Stimulated activated naive CD8-positive, alpha-beta T cell treated with anti-CD3 and anti-CD28 coated beads, Interleukin-15, Interleukin-2, amounts not matched to agents 100 U/mL and 50 U/mL, for 24 hours (primary cell): ENCODE results near the gene HOMER3.
"Not testable (repeated sequence)": the region's sequence is repeated elsewhere in the genome, so short reads cannot be mapped to it uniquely, and the experiment has no call there.

Experiments
- ATAC-seq: fragments of 150-1000 bp; cut with Tn5 transposase; one replicate; pipeline ENCODE4 v1.10.0; 2021
- DNase-seq: peaks from one replicate; pipeline ENCODE4 v3.0.0; 2021

HOMER3 gene

DNA sequence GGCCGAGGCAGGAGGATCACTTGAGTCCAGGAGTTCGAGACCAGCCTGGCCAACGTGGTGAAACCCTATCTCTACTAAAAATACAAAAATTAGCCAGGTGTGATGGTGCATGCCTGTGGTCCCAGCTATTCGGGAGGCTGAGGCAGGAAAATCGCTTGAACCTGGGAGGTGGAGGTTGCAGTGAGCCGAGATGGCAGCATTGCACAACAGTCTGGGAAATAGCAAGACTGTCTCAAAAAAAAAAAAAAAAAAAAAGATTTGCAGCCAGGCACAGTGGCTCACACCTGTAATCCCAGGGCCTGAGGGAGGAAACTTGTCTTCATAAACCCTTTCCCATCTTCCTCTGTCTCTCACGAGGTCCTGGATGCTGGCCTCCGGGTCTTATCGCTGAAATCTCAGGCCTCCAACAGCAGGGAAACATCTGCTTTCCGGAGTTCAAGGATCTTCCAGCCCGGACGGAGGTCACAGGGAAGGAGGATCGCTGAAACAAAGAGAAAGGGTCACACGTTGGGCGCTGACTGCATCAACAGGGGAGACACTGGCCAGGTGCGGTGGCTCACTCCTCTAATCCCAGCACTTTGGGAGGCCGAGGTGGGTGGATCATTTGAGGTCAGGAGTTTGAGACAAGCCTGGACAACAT, 11.5 kb upstream of the HOMER3 start:
- not testable (repeated sequence) for DNase-seq, ATAC-seq

GRCh38 chr19:18951721-18952281, 10.8 kb upstream of the HOMER3 start:
- DNase-seq: no peak
- ATAC-seq: no peak

- DNase-seq: no peak
- no peak for ATAC-seq
Observed at GRCh38 chr19:18949858-18950257, 8.8 kb upstream of the HOMER3 start.

DNA sequence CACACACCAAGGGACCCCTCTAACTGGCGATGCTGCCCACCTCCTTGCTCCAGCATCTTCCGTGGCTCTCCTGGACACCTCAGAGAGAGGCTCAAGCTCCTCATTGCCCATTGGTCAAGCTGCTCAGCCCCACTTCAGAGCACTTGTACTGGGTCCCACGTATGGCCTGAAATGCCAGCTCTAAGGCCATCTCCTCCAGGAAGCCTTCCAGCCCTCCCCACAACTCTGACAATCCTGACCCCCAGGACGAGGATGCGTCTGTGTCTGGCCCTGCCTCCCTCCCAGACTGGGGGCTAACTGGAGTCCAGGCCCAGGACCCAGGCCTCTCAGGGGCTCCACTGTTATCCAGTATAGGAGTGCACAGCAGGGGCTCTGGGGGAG, 7.9 kb upstream of the HOMER3 start:
- no peak for ATAC-seq
- no peak for DNase-seq

GRCh38 chr19:18948075-18948975, 7.3 kb upstream of the HOMER3 start:
- ATAC-seq (no peak), DNase-seq (no peak)

DNA sequence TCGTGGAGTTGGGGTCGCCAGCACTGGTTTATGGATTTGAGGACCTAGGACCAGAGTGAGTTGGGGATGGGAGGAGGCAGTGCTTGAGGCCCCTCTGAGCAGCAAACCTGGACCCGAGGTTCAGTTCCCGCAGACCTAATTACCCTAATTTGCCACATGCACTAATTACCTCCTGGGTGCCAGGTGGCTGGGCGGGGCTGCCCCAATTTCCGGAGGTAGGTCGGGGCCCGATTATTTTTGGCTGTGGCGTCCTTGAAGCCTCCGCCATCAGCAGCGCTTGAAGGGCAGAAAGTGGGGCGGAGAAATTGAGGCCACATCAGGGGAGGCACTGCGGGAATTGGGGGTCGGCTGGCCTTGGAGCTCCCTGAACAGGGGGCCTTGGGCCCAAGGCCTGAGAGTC, 5.9 kb upstream of the HOMER3 start:
- ATAC-seq: no peak
- no peak for DNase-seq

GRCh38 chr19:18946335-18946734, 5.3 kb upstream of the HOMER3 start:
- ATAC-seq (no peak), DNase-seq (no peak)

- ATAC-seq (no peak), DNase-seq (no peak)
Observed at GRCh38 chr19:18945297-18945696, 4.3 kb upstream of the HOMER3 start.

DNA sequence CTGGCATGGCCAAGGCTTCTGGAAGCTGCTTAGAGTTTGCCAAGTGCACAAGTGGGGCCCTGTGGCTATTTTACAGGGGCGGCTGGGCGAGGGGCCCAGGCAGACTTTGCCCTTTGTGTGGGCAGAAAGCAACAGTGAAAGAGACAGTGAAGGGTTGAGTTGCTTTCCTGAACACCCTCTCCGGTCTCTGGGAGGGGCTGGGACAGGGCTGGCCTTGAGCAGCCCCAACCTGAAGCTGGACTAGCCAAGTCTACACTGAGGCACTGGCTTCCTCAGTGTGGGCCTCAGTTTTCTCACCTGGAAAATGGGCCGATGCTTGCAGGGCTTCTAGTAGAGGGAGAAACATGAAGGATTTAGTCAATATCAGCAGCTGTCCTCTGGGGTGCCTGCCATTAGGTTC, 2.4 kb upstream of the HOMER3 start:
- ATAC-seq (no peak), DNase-seq (no peak)

DNA sequence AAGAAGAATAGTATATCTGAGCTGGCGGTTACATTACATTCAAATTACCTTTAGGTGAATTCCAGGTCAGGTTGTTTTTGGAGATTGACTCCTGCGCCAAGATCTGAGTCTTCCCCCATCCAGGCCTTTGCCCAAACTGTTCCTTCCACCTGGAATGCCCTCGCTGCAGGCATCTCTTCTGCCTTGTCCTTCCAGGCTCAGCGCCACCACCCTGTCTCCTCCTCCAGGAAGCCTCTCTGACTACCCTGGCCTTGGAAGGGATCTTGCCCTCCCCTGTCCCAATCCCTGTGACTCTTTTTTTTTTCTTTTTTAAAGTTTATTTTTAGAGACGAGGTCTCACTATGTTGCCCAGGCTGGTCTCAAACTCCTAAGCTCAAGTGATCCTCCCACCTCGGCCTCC, 1.7 kb upstream of the HOMER3 start:
- DNase-seq (no peak), ATAC-seq (no peak)

DNA sequence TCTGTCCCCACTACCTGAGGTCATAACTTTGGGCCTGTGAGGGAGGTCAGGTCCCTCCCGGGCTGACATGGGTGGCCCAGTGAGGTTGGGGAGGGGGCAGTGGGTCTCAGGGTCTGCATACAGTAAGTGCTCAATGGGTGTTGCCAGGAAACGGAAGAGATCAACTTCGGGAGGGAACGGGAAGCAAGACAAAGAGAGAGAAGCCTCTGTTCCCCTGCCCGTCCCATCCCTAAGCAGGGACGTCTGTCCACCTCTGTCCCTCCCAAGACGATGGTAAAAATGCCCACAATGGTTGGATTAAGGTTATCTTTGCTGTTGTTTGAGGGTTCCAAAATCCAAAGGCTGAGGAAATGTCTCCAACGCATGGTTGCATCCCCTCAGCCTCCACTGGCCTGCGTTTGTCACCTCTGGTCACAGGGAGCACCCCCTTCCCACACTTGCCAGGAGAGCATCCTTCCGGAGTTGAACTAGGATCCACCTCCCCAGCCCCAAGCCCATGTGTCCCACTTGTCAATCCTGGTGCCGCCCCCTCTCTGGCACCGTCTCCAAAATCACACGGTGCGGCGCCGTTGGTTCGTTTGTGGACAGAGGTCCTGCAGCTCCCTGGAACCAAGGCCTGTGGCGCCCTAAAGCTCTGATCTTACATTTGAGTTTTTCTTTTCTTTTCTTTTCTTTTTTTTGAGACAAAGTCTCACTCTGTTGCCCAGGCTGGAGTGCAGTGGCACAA, 774 bp upstream of the HOMER3 start:
- ATAC-seq: no peak

DNA sequence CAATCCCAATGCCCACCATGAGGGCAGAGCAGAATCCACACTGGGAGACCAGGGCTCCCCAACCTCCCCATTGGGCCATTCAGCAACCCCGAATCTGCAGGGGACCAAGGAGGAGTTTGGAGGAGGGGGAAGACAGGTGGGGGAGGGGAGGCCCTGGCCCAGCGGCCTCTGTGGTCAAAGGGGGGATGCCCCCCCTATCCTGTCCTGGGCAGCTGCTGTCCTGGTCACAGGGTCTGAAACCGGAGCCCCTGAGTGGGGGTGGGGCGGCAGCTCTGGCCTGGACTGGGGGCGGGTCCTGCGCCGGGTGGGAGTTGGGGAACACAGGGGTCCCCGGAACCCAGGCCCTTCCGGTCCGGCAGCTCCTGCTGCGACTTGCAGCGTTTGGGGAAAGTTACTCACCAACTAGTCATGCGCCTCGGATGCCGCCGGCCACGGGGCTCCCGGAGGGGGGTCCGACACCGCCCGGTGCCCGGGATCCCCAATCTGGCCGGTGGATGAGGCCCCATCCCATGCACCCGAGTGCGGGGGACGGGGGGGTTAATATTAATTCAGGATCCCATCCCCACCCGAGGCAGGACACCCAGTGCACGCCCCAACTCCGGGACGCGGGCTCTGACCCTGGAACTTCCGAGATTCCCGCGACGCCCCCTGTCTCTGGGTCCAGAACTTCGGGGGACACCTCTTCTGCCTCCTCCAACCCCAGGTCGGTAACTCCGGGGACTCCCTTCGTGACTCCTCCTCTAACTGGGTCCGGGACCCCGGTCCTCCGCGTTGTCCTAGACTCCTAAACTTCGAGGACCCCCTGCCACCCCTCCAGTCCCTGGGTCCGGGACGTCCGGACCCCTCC, 872 bp downstream of the HOMER3 start:
- DNase-seq (peak; percentile 41), ATAC-seq (peak; percentile 33)

More for the DNA sequence above, 774 bp upstream of the HOMER3 start:
- no peak for DNase-seq

GRCh38 chr19:18939163-18939562, 1.9 kb downstream of the HOMER3 start:
- no peak for ATAC-seq

GRCh38 chr19:18933297-18933696, 7.7 kb downstream of the HOMER3 start:
- no peak for ATAC-seq
- DNase-seq: no peak

More at GRCh38 chr19:18939163-18939562, 1.9 kb downstream of the HOMER3 start:
- no peak for DNase-seq

GRCh38 chr19:18932216-18932841, 8.7 kb downstream of the HOMER3 start:
- peak; percentile 87 for ATAC-seq
- DNase-seq: peak; percentile 91

DNA sequence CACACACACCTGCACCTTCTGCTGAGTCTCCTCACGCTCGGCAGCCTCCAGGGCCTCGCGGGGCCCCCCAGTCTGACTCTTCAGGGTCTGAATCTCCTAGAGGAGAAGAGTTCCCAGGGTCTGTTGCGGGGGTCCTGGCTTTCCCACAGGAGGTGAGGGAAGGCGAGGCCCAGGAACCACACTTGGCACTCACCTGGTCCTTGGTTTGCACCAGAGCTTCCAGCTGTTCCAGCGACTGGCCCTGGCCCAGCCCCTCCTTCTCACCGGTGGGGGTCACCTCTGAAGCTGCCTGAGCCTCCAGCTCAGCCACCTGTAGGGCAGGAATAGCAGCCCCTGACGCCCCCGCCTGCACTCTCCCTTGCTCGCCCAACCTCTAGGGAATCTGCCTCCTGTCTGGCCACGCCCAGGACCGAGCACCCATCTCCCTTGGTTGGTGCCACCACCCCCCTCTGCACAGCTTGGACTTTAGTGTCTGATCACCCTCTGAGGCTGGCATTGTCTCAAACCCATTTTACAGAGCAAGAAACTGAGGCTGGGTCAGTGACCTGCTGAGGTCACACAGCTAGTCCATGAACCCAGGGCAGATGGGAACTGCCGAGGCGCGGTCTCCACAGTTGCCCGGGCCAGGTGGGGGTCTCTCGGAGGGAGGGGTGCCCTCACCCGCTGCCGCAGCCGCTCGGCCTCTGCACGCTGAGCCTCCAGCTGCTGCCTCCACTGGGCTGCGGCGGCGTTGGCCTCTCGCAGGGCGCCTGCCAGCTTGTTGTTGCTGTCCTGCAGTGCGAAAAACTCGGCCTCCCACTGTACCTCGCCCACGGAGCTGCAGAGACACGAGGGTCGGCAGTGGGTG, 9.5 kb downstream of the HOMER3 start:
- ATAC-seq (no peak), DNase-seq (no peak)

DNA sequence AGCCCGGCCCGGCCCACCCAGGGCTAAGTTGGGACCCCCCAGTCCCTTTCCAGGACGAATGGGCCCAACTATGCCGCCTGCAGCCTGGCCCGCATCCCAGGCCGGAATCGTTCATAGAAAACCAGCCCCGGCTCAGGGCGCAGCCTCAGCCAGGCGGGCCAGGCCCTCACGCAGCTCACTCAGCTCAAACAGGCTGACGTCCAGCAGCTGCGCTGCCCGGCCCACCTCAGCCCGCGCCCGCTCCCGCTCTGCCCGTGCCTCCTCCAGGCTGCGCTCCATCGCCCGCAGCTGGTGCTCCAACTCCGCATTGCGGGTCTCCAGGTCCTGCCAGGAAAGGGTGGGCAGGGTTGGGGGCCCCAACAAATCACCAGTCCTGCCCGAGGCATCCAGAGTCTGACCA, 11.7 kb downstream of the HOMER3 start:
- ATAC-seq: no peak
- DNase-seq: no peak

DNA sequence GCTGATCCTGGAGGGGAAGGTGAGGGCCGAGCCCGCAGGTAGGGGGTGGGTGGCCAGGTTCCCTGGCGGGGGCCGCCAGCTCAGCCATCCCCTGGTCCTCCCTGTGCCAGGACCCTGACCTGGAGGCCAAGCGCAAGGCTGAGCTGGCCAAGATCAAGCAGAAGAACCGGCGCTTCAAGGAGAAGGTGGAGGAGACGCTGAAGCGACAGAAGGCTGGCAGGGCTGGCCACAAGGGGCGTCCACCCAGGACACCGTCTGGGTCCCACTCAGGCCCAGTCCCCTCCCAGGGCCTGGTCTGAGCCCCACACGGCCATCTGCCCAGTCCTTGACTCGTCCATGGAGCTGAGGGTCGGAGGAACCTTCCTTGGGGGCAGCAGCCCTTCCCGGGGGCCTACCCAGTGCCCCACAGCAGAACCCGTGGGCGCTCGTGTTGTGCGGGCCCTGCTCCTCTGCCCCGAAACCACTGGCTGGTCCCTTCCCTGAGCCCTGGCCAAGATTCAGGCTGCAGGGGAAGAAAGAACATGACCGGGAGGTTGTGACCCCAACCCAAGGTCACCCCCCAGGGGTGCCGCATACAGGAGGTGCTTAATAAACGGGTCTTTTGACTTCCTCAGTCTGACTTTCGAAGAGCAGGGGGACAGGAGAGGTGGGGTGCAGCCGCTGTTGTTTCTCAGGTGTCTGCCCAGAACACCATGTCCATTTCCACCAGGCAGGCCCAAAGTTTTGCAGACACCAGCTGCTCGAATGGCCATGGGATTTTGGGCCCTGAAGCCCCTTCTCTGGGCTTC, 12.8 kb downstream of the HOMER3 start:
- DNase-seq: no peak
- no peak for ATAC-seq

DNA sequence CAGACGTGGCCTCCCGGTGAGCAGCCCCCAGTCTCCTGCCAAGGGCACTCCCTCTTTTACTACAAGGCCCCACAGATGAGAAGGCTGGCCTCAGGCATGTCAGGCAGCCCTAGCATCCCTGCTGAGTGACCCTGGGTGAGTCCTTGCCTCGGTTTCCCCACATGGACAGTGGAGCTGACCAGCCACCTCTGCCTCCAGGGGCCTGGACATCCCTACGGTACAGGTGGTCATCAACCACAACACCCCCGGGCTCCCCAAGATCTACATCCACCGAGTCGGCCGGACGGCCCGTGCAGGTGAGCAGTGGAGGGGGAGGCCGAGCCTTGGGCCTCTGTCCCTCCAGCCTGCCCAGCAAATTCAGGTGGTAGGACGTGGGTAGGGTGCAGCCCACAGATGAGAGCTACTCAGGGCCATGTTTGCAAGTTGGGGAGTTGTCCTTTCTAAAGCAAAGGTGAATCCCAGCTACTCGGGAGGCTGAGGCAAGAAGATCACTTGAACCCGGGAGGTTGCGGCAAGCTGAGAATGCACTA, 16.3 kb downstream of the HOMER3 start:
- ATAC-seq (no peak), DNase-seq (no peak)
